Measurements from ENCODE around the gene SRRM5.
"Not testable (repeated sequence)": the region's sequence is repeated elsewhere in the genome, so short reads cannot be mapped to it uniquely, and the experiment has no call there.

SRRM5 gene

GRCh38 chr19:43591904-43592772 is 19.8 kb upstream of the SRRM5 start:
- DNase-seq, result no peak

GRCh38 chr19:43592800-43593350 is 19.0 kb upstream of the SRRM5 start:
- DNase-seq, result no peak

GRCh38 chr19:43594081-43594697 is 17.7 kb upstream of the SRRM5 start:
- no peak for DNase-seq

- peak; percentile 23 for DNase-seq
Observed at GRCh38 chr19:43594710-43595604, 16.9 kb upstream of the SRRM5 start.

GRCh38 chr19:43595605-43595998 is 16.3 kb upstream of the SRRM5 start:
- DNase-seq, result no peak

- peak; percentile 100 for DNase-seq
Observed at GRCh38 chr19:43595999-43596841, 15.7 kb upstream of the SRRM5 start, which contains the start of the genes IRGQ and ZNF576. IRGQ (minus strand) TSS chr19:43596134; CDS start chr19:43595338, 796 bp downstream. ZNF576 (plus strand) TSS chr19:43596595; CDS start chr19:43597109, 514 bp downstream.

- DNase-seq, result no peak
Observed at GRCh38 chr19:43596842-43597461, 14.9 kb upstream of the SRRM5 start.

GRCh38 chr19:43597876-43598275 is 14.0 kb upstream of the SRRM5 start:
- no peak for DNase-seq

- DNase-seq, result no peak
Observed at GRCh38 chr19:43598445-43599240, 13.2 kb upstream of the SRRM5 start.

GRCh38 chr19:43599635-43600295 is 12.1 kb upstream of the SRRM5 start:
- DNase-seq, result no peak

- not testable (repeated sequence) for DNase-seq
Observed at GRCh38 chr19:43600326-43600725, 11.6 kb upstream of the SRRM5 start.

- DNase-seq, result no peak
Observed at GRCh38 chr19:43605875-43606568, 5.9 kb upstream of the SRRM5 start.

- no peak for DNase-seq
Observed at GRCh38 chr19:43606569-43607229, 5.2 kb upstream of the SRRM5 start.

GRCh38 chr19:43607238-43608205 is 4.4 kb upstream of the SRRM5 start:
- DNase-seq, result no peak

GRCh38 chr19:43609872-43610271 is 2.0 kb upstream of the SRRM5 start:
- DNase-seq, result no peak

GRCh38 chr19:43610493-43610892 is 1.4 kb upstream of the SRRM5 start:
- DNase-seq, result no peak

GRCh38 chr19:43612374-43612773 is 486 bp downstream of the SRRM5 start:
- DNase-seq, result no peak
